Neural cell (in vitro differentiated cells): ENCODE measurements around the gene SOX5.

Experiments
- CTCF ChIP-seq: fragments of 450-650 bp; IDR thresholded peaks from 2 replicates; pipeline ENCODE4 v1.5.1; 2014; ENCODE audit warnings: antibody characterized with exemption, mild to moderate bottlenecking, moderate library complexity; ENCODE audit not compliant: poor library complexity, severe bottlenecking
- EP300 ChIP-seq: fragments of 450-650 bp; conservative IDR thresholded peaks from 2 replicates; pipeline ENCODE4 v1.6.1; 2014; ENCODE audit warnings: antibody characterized with exemption, mild to moderate bottlenecking, moderate library complexity; ENCODE audit not compliant: poor library complexity, severe bottlenecking
- POLR2AphosphoS5 ChIP-seq: IDR thresholded peaks from 2 replicates; pipeline ENCODE4 v1.6.1; 2012
- RAD21 ChIP-seq: fragments of 450-650 bp; conservative IDR thresholded peaks from 2 replicates; pipeline ENCODE4 v1.6.1; 2014; ENCODE audit warnings: antibody characterized with exemption, mild to moderate bottlenecking, moderate library complexity
- TAF1 ChIP-seq: IDR thresholded peaks from 2 replicates; pipeline ENCODE4 v1.6.1; 2012; ENCODE audit warnings: low read depth

DNA sequence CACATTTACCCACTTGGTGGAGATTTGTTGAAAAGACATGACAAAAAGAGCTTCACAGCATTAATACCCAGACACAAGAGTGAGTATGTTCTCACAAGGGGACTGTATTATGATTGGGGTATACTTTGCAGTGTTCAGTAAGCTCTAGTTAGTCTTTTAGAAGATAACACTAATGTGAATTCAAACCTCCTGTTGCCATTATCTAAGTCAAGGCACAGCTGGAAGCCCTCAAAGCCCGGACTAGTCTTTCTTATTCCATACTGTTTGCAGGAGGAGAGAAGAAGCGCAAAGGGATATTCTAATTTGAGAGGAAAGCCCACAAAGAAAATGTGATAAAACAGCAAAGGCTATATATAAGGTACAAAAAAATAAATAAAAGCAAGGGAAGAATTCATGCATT, 445.9 kb downstream of the SOX5 start:
- TF ChIP-seq CTCF (no peak), TAF1 (no peak), POLR2AphosphoS5 (no peak), RAD21 (no peak), EP300 (no peak)
